Keratinocyte (primary cell): ENCODE results near the gene FERMT3. TPM values are rescaled to one million over a fixed set of nuclear protein-coding genes. Genes with fewer than 3 reads are reported as not detected.
A peak's percentile ranks its signal among the peaks of the same experiment; 100 is the strongest.

Experiments
- DNase-seq: peaks from one replicate; pipeline ENCODE4 v3.0.0-alpha.2; 2011; ENCODE audit warnings: low read depth, missing footprints, low spot score
- FAIRE-seq: peaks from 2 replicates; lab custom pipeline; 2011; peaks lifted over from hg19 to GRCh38; lab: Jason Lieb, UNC
- H2AFZ ChIP-seq: 2 replicates; pipeline ENCODE4 v1.6.0; 2012; ENCODE audit warnings: low read length, control low read depth, inconsistent platforms; ENCODE audit not compliant: control insufficient read depth
- H3K27ac ChIP-seq: 2 replicates; pipeline ENCODE4 v1.5.1; 2011; ENCODE audit warnings: low read length; ENCODE audit not compliant: control insufficient read depth, insufficient read depth
- H3K27me3 ChIP-seq: 3 replicates; pipeline ENCODE4 v1.6.0; 2011; ENCODE audit warnings: low read length; ENCODE audit not compliant: control insufficient read depth, insufficient read depth; ENCODE audit errors: extremely low read depth
- H3K36me3 ChIP-seq, 2 experiments: 2 replicates in 1 of 2; 3 replicates in 1 of 2; pipeline ENCODE4 v1.5.1; 2011; ENCODE audit warnings: low read length in 2 of 2, mild to moderate bottlenecking in 1 of 2; ENCODE audit not compliant: control insufficient read depth in 2 of 2, insufficient read depth in 2 of 2; ENCODE audit errors: extremely low read depth in 1 of 2
- H3K4me1 ChIP-seq: 3 replicates; pipeline ENCODE4 v1.5.1; 2011; ENCODE audit warnings: low read length; ENCODE audit not compliant: control insufficient read depth, insufficient read depth; ENCODE audit errors: extremely low read depth
- H3K4me2 ChIP-seq: 3 replicates; pipeline ENCODE4 v1.6.0; 2011; ENCODE audit warnings: low read depth, low read length; ENCODE audit not compliant: control insufficient read depth, insufficient read depth; ENCODE audit errors: extremely low read depth
- H3K4me3 ChIP-seq, 3 experiments: fragments of 200-600 bp in 1 of 3; sonication (generic) in 1 of 3; 2 replicates in 2 of 3; 3 replicates in 1 of 3; pipeline ENCODE4 v1.5.1; 2011 to 2016; ENCODE audit warnings: low read length in 3 of 3, mild to moderate bottlenecking in 3 of 3, control low read depth in 2 of 3, inconsistent platforms in 1 of 3, low read depth in 1 of 3, mixed read lengths in 1 of 3, mixed run types in 1 of 3, moderate library complexity in 1 of 3; ENCODE audit not compliant: control insufficient read depth in 2 of 3, insufficient read depth in 2 of 3; ENCODE audit errors: extremely low read depth in 1 of 3
- H3K79me2 ChIP-seq: 2 replicates; pipeline ENCODE4 v1.6.0; 2012; ENCODE audit warnings: low read length; ENCODE audit not compliant: control insufficient read depth, insufficient read depth
- H3K9ac ChIP-seq: 3 replicates; pipeline ENCODE4 v1.6.0; 2011; ENCODE audit warnings: low read length; ENCODE audit not compliant: control insufficient read depth, insufficient read depth; ENCODE audit errors: extremely low read depth
- H3K9me1 ChIP-seq: 3 replicates; pipeline ENCODE4 v1.6.0; 2011; ENCODE audit warnings: low read length; ENCODE audit not compliant: control insufficient read depth, insufficient read depth; ENCODE audit errors: extremely low read depth
- H3K9me3 ChIP-seq: 2 replicates; pipeline ENCODE4 v1.5.1; 2012; ENCODE audit warnings: low read depth, low read length; ENCODE audit not compliant: control insufficient read depth
- H4K20me1 ChIP-seq: 3 replicates; pipeline ENCODE4 v1.6.0; 2011; ENCODE audit warnings: low read length; ENCODE audit not compliant: control insufficient read depth, insufficient read depth; ENCODE audit errors: extremely low read depth
- CTCF ChIP-seq, 3 experiments: IDR thresholded peaks in 1 of 3; conservative IDR thresholded peaks in 1 of 3; optimal IDR thresholded peaks in 1 of 3; 2 replicates in 2 of 3; 3 replicates in 1 of 3; pipeline versions ENCODE3 to v1.5.1; 2011; ENCODE audit warnings: low read length in 3 of 3, mild to moderate bottlenecking in 3 of 3, moderate library complexity in 2 of 3, control low read depth in 1 of 3, inconsistent platforms in 1 of 3; ENCODE audit not compliant: insufficient read depth in 2 of 3; ENCODE audit errors: extremely low read depth in 1 of 3
- EZH2 ChIP-seq: IDR thresholded peaks from one replicate; pipeline ENCODE4 v1.6.1; 2012; ENCODE audit warnings: inconsistent platforms, mild to moderate bottlenecking, low read length, moderate library complexity
- dilution Hi-C: fragments of 300-500 bp; cut with MboI; formaldehyde crosslinking; loops from one replicate; pipeline ENCODE4 v1.7.0; 2020; ENCODE audit warnings: low sequenced_read_pairs; ENCODE audit not compliant: extremely low pct_ligation_motif_present
- polyA plus RNA-seq, 5 experiments: library from polyadenylated mRNA; depleted of rRNA in 3 of 5; stranded (reverse) in 3 of 5; stranded (forward) in 1 of 5; unstranded in 1 of 5; fragments of >200 nt; gene quantifications; 1 replicate in 1 of 5; 2 replicates in 3 of 5; 3 replicates in 1 of 5; pipeline versions ENCODE4 v1.2.1 to v1.2.3, GENCODE V29; 2011 to 2012; ENCODE audit warnings: missing spikeins in 2 of 5, low read depth in 1 of 5, low replicate concordance in 1 of 5

FERMT3 gene
- polyA plus RNA-seq, 1 donor (not counting 4 experiments of a cell fraction or from before 2014, with no cell fraction given) = 0.98 TPM

- Histone ChIP-seq H2AFZ (no peak overlapping the region), H3K27me3 (no peaks in the 10 kb centered on the region), H3K9ac (peak overlapping the region; percentile 33), H3K4me2 (peak overlapping the region; percentile 82), H3K4me1 (peaks cover 52% of the 10 kb centered on the region), H4K20me1 (no peaks in the 10 kb centered on the region), H3K9me1 (peaks cover 2% of the 10 kb centered on the region), H3K4me3 (peak overlapping the region; percentile 49 to 63 (median 57)), H3K27ac (no peak overlapping the region), H3K79me2 (no peaks in the 10 kb centered on the region), H3K9me3 (no peaks in the 10 kb centered on the region), H3K36me3 (peaks cover 8 to 23% of the 10 kb centered on the region in 2 experiments)
- FAIRE-seq (no peak), DNase-seq (no peak)
- TF ChIP-seq EZH2 (no peak), CTCF (optimal IDR thresholded peaks at IDR 0.05 in 1 of 3, IDR thresholded peaks at IDR 0.05 in 1 of 3, conservative IDR thresholded peaks at IDR 0.05 in 1 of 3; ENCODE audit: extremely low read depth in 1 of 3, insufficient read depth in 2 of 3, low read length in 3 of 3) (no peak)
- dilution Hi-C loops = no loop called here
Measured at GRCh38 chr11:64234647-64235379, 28.3 kb downstream of the FERMT3 start.

DNA sequence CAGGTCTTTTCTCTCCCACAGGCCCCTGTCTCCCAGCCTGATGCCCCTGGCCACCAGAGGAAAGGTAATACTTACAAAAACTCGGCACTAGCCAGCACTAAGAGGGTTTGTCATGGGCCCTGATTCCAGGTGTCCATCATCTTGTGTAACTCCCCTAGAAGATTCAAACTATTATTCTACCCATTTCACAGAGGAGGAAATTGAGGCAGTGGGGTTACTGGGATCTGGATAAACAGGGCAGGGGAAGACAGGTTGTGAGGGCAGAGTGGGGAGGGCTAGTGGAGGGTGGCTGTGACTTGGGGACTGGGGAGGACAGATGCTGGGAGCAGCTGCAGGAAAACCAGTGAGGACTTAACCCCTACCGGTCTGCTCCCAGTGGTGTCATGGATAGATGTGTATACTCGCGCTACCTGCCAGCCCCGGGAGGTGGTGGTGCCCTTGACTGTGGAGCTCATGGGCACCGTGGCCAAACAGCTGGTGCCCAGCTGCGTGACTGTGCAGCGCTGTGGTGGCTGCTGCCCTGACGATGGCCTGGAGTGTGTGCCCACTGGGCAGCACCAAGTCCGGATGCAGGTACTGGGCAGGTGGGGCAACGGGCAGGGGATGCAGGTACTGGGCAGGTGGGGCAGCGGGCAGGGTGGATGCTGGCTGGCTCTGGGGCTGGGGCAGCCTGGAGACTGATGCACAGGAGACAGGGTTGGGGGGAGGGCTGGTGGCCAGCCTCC lies 29.1 kb downstream of the FERMT3 start:
- no peak overlapping the region for H3K9ac ChIP-seq
- dilution Hi-C loops = no loop called here
- no peak for FAIRE-seq

More for the DNA sequence above, 29.1 kb downstream of the FERMT3 start:
- H4K20me1 ChIP-seq = no peaks in the 10 kb centered on the region
- DNase-seq = no peak
- H3K9me3 ChIP-seq = no peaks in the 10 kb centered on the region
- H2AFZ ChIP-seq = no peak overlapping the region
- TF ChIP-seq EZH2 (no peak), CTCF (optimal IDR thresholded peaks at IDR 0.05 in 1 of 3, IDR thresholded peaks at IDR 0.05 in 1 of 3, conservative IDR thresholded peaks at IDR 0.05 in 1 of 3; ENCODE audit: extremely low read depth in 1 of 3, insufficient read depth in 2 of 3, low read length in 3 of 3) (no peak)
- no peak overlapping the region for H3K27ac ChIP-seq
- no peaks in the 10 kb centered on the region for H3K79me2 ChIP-seq
- H3K4me1 ChIP-seq = peaks cover 53% of the 10 kb centered on the region
- peaks cover 8 to 23% of the 10 kb centered on the region in 2 experiments for H3K36me3 ChIP-seq
- H3K9me1 ChIP-seq = peaks cover 2% of the 10 kb centered on the region
- no peaks in the 10 kb centered on the region for H3K27me3 ChIP-seq
- H3K4me2 ChIP-seq = peak overlapping the region; percentile 82
- peak overlapping the region; percentile 49 to 63 (median 57) for H3K4me3 ChIP-seq
